Thyroid gland (tissue), 4 donors: ENCODE results near the gene NPIPB6.
"Not testable (repeated sequence)": the region's sequence is repeated elsewhere in the genome, so short reads cannot be mapped to it uniquely, and the experiment has no call there.

Source experiments
- POLR2A ChIP-seq, 2 donors: fragments of 450-650 bp; IDR thresholded peaks; one replicate each; pipeline ENCODE4 v1.6.1; 2017; ENCODE audit warnings: antibody characterized with exemption in 2 of 2, mild to moderate bottlenecking in 2 of 2, moderate library complexity in 1 of 2
- TF ChIP-seq, protein P1 (sequence below), 6 experiments: fragments of 200-600 bp in 3 of 6; fragments of 450-650 bp in 3 of 6; sonication (generic) in 3 of 6; IDR thresholded peaks; one replicate each; pipeline ENCODE4 v1.5.1; 2016 to 2019; ENCODE audit warnings: antibody characterized with exemption in 6 of 6, mild to moderate bottlenecking in 2 of 6, inconsistent platforms in 1 of 6, moderate library complexity in 1 of 6

DNA sequence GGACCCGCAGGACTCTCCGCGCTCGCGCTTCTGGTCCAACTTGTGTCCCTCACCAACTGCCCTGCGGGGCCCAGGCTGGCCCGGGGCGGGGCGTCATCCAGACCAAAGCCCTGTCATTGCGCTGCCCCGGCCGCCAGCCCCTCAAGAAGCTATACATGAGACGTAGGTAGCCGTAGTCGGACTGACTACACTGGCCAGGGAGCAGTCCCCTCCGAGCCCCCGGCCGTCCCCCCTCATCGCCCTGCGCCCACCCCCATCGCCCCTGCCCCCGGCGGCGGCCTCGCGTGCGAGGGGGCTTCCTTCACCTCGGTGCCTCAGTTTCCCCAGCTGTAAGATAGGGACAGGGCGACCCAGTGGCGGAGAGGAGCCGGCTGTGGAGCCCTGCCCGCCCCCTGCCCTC lies 4.6 kb upstream of the NPIPB6 start:
- TF ChIP-seq, protein P1, sequence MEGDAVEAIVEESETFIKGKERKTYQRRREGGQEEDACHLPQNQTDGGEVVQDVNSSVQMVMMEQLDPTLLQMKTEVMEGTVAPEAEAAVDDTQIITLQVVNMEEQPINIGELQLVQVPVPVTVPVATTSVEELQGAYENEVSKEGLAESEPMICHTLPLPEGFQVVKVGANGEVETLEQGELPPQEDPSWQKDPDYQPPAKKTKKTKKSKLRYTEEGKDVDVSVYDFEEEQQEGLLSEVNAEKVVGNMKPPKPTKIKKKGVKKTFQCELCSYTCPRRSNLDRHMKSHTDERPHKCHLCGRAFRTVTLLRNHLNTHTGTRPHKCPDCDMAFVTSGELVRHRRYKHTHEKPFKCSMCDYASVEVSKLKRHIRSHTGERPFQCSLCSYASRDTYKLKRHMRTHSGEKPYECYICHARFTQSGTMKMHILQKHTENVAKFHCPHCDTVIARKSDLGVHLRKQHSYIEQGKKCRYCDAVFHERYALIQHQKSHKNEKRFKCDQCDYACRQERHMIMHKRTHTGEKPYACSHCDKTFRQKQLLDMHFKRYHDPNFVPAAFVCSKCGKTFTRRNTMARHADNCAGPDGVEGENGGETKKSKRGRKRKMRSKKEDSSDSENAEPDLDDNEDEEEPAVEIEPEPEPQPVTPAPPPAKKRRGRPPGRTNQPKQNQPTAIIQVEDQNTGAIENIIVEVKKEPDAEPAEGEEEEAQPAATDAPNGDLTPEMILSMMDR (IDR thresholded peaks at IDR 0.05), result not testable (repeated sequence)
- not testable (repeated sequence) for TF ChIP-seq POLR2A (IDR thresholded peaks at IDR 0.05)
